ENCODE results near the gene TNRC6A.

- no peak for TF ChIP-seq CTCF (IDR thresholded peaks at IDR 0.05)
- TF ChIP-seq POLR2A (IDR thresholded peaks at IDR 0.05): no peak
Observed at GRCh38 chr16:24696699-24697098, 32.8 kb upstream of the TNRC6A start.
